ENCODE data around the gene POFUT2. TPM values are rescaled to one million over a fixed set of nuclear protein-coding genes. Genes with fewer than 3 reads are reported as not detected.

POFUT2 gene
- total RNA-seq, 2 experiments from 2014 or later = 56.6 to 57.2 TPM

DNA sequence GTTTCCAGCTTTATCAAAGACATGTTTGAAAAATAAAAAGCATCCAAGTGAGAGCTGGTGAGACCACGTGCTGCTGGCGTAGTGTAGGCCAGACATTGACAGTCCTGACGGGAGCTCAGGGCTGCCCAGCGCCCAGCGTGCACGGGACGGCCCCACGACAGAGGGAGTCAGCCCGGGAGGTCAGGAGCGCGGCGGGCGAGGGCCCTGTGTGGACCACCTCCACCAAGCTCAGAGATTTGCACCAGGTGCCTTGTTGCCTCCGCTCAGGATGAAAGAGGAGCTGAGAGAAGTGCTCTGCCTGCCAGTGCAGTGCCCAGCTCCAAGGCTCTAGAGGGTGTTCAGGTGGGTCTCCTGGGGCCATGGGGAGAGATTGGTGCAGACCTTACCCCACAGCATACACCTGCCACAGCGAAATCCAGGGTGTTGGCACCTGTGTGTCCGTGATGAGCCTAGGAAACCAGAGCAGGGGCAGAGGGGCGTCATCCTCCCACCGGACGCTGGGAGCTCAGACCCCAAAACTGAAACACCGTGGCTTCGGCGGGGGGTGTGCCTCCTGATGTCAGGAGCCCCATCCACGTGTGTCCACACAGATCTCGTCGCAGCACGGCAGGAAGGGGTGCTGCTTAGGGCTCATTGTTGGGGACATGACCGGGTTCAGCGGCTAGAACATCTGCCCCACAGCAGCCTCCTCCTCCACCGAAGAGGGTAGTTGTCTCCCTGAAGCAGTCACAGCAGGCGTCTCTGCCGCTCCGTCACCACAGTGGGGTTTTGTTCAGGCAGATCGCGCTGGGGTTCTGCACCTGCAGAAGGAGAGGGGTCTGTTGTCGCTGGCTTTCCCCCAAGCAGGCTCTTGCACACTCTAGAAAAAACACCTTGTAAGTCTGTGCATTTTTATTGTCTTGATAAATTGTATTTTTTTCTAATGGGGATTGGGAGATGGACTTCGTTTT lies 64.2 kb downstream of the POFUT2 start:
- DNase-seq (peak in 3 of 14 experiments; percentile 35 to 66 (median 36)), ATAC-seq (ENCODE audit: poor library complexity) (no peak)
- H3K9me3 Mint-ChIP-seq = no peaks in the 10 kb centered on the region
- H3K27me3 Mint-ChIP-seq = no peaks in the 10 kb centered on the region
- TF ChIP-seq, protein P1, sequence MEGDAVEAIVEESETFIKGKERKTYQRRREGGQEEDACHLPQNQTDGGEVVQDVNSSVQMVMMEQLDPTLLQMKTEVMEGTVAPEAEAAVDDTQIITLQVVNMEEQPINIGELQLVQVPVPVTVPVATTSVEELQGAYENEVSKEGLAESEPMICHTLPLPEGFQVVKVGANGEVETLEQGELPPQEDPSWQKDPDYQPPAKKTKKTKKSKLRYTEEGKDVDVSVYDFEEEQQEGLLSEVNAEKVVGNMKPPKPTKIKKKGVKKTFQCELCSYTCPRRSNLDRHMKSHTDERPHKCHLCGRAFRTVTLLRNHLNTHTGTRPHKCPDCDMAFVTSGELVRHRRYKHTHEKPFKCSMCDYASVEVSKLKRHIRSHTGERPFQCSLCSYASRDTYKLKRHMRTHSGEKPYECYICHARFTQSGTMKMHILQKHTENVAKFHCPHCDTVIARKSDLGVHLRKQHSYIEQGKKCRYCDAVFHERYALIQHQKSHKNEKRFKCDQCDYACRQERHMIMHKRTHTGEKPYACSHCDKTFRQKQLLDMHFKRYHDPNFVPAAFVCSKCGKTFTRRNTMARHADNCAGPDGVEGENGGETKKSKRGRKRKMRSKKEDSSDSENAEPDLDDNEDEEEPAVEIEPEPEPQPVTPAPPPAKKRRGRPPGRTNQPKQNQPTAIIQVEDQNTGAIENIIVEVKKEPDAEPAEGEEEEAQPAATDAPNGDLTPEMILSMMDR (IDR thresholded peaks at IDR 0.05) = no peak
- Histone ChIP-seq H3K4me3 (ENCODE audit: low read length) (no peak overlapping the region), H3K4me1 (ENCODE audit: insufficient read depth, low read length) (peaks cover 43% of the 10 kb centered on the region), H3K9me3 (ENCODE audit: control insufficient read depth in 1 of 2, insufficient read depth in 1 of 2, low read length in 2 of 2) (no peaks in the 10 kb centered on the region), H3K27me3 (ENCODE audit: control insufficient read depth in 1 of 2, insufficient read depth in 2 of 2, low read length in 2 of 2) (no peaks in the 10 kb centered on the region), H3K27ac (ENCODE audit: low read depth in 1 of 2, low read length in 2 of 2) (no peak overlapping the region), H3K36me3 (ENCODE audit: insufficient read depth, low read length) (peaks cover 23% of the 10 kb centered on the region)
- POLR2A ChIA-PET = interaction anchor here (1.4 kb wide), 1 partner anchor 64 kb away, joined by 4 read pairs; the partner anchor contains the start of gene POFUT2
- H3K4me3 Mint-ChIP-seq = peak overlapping the region; percentile 16
- peak overlapping the region; percentile 77 for H3K27ac Mint-ChIP-seq
- intact Hi-C loops (cut with DNase I, micrococcal nuclease) = loop anchor here in 1 of 2 experiments (5.0 kb wide), 1 partner anchor 39 kb away; no protein-coding TSS in a partner anchor
- CTCF ChIA-PET = no interaction called here
- peaks cover 42% of the 10 kb centered on the region for H3K36me3 Mint-ChIP-seq (ENCODE audit: low read depth)
- H3K4me1 Mint-ChIP-seq (ENCODE audit: low read depth) = peaks cover 46% of the 10 kb centered on the region

DNA sequence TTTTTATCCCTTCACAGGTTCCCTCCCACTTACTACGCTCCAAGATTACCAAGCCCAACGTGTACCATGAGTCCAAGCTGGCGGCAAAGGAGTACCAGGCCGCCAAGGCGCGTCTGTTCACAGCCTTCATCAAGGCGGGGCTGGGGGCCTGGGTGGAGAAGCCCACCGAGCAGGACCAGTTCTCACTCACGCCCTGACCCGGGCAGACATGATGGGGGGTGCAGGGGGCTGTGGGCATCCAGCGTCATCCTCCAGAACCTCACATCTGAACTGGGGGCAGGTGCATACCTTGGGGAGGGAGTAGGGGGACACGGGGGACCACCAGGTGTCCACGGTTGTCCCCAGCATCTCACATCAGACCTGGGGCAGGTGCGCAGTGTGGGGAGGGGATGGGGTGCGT lies 65.7 kb downstream of the POFUT2 start:
- H3K27me3 ChIP-seq (ENCODE audit: control insufficient read depth in 1 of 2, insufficient read depth in 2 of 2, low read length in 2 of 2) = no peaks in the 10 kb centered on the region
- H3K36me3 ChIP-seq (ENCODE audit: insufficient read depth, low read length) = peaks cover 25% of the 10 kb centered on the region
- Mint-ChIP-seq H3K27ac (no peak overlapping the region), H3K27me3 (no peaks in the 10 kb centered on the region), H3K9me3 (peaks cover 3% of the 10 kb centered on the region), H3K4me1 (ENCODE audit: low read depth) (peaks cover 31% of the 10 kb centered on the region), H3K4me3 (no peak overlapping the region), H3K36me3 (ENCODE audit: low read depth) (peaks cover 57% of the 10 kb centered on the region)
- ChIA-PET CTCF (no interaction called here), POLR2A (no interaction called here)
- no peak overlapping the region for H3K27ac ChIP-seq (ENCODE audit: low read depth in 1 of 2, low read length in 2 of 2)
- peaks cover 27% of the 10 kb centered on the region for H3K4me1 ChIP-seq (ENCODE audit: insufficient read depth, low read length)
- ATAC-seq (ENCODE audit: poor library complexity) = no peak
- intact Hi-C loops (cut with DNase I, micrococcal nuclease) = loop anchor here in 1 of 2 experiments (5.0 kb wide), 1 partner anchor 40 kb away; no protein-coding TSS in a partner anchor
- no peak for DNase-seq
- no peaks in the 10 kb centered on the region for H3K9me3 ChIP-seq (ENCODE audit: control insufficient read depth in 1 of 2, insufficient read depth in 1 of 2, low read length in 2 of 2)
- H3K4me3 ChIP-seq (ENCODE audit: low read length) = no peak overlapping the region
- TF ChIP-seq, protein P1 (IDR thresholded peaks at IDR 0.05) = no peak

DNA sequence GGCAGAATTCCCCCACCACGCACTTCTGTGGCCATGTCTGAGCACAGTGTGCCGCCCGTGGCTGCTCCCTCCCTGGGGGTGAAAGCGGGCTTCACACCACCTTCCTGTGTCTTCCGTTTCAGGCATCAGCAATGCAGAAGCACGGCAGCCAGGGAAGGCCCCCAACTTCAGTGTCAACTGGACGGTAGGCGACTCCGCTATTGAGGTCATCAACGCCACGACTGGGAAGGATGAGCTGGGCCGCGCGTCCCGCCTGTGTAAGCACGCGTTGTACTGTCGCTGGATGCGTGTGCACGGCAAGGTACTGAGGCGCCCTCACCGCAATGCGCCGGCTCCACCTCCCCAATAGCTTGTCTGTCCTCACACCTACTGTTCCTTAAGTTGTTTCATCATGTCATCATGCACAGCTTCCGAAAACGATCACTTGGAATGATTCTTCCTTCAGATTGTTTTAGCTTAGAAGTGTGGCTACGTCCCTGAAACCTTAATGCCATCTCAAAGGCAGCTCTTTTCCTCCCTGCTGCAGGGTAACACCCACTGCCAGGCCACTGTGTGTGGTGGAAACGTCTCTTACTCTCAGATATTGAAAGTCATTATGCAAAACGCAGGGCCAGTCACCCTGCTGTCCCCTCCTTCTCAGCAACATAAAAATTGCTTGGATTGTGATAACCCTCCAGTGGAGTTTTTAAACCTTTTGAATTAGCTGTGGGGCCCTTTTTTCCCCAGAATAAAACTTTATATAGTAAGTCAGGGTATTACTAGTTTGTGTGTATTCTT lies 66.8 kb downstream of the POFUT2 start:
- peaks cover 20% of the 10 kb centered on the region for H3K4me1 Mint-ChIP-seq (ENCODE audit: low read depth)
- peaks cover 3% of the 10 kb centered on the region for H3K9me3 Mint-ChIP-seq

More for the DNA sequence above, 66.8 kb downstream of the POFUT2 start:
- H3K36me3 ChIP-seq (ENCODE audit: insufficient read depth, low read length) = peaks cover 25% of the 10 kb centered on the region
- no peaks in the 10 kb centered on the region for H3K27me3 ChIP-seq (ENCODE audit: control insufficient read depth in 1 of 2, insufficient read depth in 2 of 2, low read length in 2 of 2)
- peaks cover 16% of the 10 kb centered on the region for H3K4me1 ChIP-seq (ENCODE audit: insufficient read depth, low read length)
- H3K4me3 Mint-ChIP-seq = no peak overlapping the region
- DNase-seq = no peak
- no peak overlapping the region for H3K27ac ChIP-seq (ENCODE audit: low read depth in 1 of 2, low read length in 2 of 2)
- H3K27ac Mint-ChIP-seq = peak overlapping the region; percentile 10
- H3K36me3 Mint-ChIP-seq (ENCODE audit: low read depth) = peaks cover 68% of the 10 kb centered on the region
- no peaks in the 10 kb centered on the region for H3K27me3 Mint-ChIP-seq
- ChIA-PET POLR2A (no interaction called here), CTCF (no interaction called here)
- H3K4me3 ChIP-seq (ENCODE audit: low read length) = no peak overlapping the region
- TF ChIP-seq, protein P1 (IDR thresholded peaks at IDR 0.05) = no peak
- intact Hi-C loops (cut with DNase I, micrococcal nuclease) = loop anchor here in 1 of 2 experiments (5.0 kb wide), 1 partner anchor 41 kb away; no protein-coding TSS in a partner anchor
- no peaks in the 10 kb centered on the region for H3K9me3 ChIP-seq (ENCODE audit: control insufficient read depth in 1 of 2, insufficient read depth in 1 of 2, low read length in 2 of 2)
- ATAC-seq (ENCODE audit: poor library complexity) = no peak
